ENCODE results near the gene STAC2. TPM values are rescaled to one million over a fixed set of nuclear protein-coding genes. Genes with fewer than 3 reads are reported as not detected.

The STAC2 gene
- total RNA-seq, 1 donor from 2014 or later, result not detected

GRCh38 chr17:39212841-39213480 is 12.8 kb downstream of the STAC2 start:
- intact Hi-C loops (cut with micrococcal nuclease), result no loop called here

DNA sequence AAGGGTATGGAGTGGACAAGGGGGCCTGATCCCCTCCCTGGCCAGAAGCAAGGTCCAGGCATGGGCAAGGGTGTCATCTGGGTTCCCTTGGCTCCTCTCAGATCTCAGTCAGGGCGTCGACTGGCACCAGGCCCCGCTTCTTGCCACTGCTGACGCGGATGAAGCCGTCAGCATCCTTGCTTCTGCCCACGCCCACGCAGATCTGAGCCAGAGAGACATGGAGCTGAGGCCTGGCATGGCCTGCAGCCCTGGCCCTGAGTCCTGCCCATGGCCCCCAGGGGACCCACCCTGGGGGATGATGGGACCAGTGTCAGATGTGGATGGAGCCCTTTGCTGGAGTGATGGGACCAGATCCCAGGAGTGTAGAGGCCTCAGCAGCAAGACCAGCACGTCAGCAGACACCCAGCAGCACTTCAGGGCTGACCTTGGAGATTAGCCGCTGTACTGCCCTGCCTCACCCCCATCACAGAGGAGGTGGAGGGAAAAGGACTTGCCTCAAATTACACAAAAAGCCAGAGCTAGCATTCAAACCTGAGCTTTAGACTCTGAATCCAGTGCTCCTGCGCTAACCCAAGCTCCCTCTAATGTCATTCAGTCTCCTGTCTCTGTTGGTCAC is 13.4 kb downstream of the STAC2 start:
- intact Hi-C loops (cut with micrococcal nuclease), result no loop called here

DNA sequence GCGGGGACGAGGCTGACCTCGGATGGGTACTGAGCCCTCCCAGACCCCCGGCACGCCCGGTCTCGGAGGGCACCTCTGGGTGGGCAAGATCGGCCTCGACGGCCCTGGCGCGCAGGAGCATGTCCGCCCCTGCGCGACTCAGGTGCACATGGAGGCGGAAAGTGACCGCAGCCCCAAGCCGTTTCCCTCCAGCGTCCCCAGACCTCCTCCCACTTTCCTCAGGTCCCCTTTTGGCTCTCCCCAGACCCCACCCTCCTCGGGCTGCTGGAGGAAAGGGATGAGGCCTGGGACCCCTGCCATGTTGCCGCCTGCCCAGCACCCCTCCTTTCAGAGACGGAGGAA is 15.7 kb downstream of the STAC2 start:
- intact Hi-C loops (cut with micrococcal nuclease), result no loop called here

- intact Hi-C loops (cut with micrococcal nuclease), result loop anchor here (1.0 kb wide), 1 partner anchor 9 kb away; the partner anchor contains the start of gene RPL19
Measured at GRCh38 chr17:39209317-39210092, 16.2 kb downstream of the STAC2 start.

- intact Hi-C loops (cut with micrococcal nuclease), result loop anchor here (1.0 kb wide), 1 partner anchor 9 kb away; the partner anchor contains the start of gene RPL19
Measured at GRCh38 chr17:39208893-39209292, 16.9 kb downstream of the STAC2 start.

DNA sequence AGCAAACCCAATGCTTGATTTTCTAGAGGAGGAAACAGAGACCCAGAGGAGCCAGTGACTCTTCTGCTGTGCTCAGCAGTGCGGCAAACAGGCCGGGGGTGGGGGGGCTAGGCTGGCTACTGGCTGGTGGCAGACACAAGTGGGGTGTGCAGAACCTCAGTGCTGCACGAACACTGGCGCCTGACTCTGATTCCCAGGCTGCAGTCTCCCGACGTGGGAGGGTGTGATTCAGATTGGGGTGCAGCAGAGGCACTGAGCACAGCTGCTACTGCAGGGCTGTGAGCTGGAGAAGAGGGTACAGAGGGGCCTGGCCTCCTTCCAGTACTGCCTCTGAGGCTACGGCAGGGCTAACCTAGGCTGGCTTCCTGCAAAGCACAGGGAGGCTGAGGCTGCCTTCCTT is 17.6 kb downstream of the STAC2 start:
- intact Hi-C loops (cut with micrococcal nuclease), result no loop called here

GRCh38 chr17:39205112-39205526 is 20.6 kb downstream of the STAC2 start:
- intact Hi-C loops (cut with micrococcal nuclease), result no loop called here

GRCh38 chr17:39204245-39204644 is 21.5 kb downstream of the STAC2 start:
- intact Hi-C loops (cut with micrococcal nuclease), result no loop called here

DNA sequence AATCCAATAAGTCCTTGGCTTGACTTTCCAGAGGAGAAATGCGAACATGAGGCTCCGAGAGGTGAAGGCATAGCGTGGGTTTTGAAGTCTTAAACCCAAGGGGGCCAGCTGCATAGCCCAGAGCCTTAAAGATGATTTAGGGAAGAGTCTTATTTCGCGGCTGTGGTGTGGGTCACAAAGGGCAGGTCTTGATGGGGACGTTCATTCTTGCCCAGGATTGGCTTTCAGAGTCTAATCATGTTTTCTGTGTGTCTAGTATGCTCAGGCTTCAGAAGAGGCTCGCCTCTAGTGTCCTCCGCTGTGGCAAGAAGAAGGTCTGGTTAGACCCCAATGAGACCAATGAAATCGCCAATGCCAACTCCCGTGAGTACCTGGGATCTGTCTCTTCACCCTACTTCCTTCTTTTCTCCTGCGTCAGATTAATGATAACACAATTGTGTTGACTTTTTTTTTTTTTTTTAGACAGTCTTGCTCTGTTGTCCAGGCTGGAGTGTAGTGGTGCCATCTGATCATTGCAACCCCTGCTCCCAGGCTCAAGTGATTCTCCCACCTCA is 24.7 kb downstream of the STAC2 start:
- intact Hi-C loops (cut with micrococcal nuclease), result loop anchor here (1.0 to 2.0 kb wide), 5 partner anchors 8 to 896 kb away; partner anchors contain the start of genes FBXL20 and RPL23

GRCh38 chr17:39200070-39200879 is 25.5 kb downstream of the STAC2 start, which contains the start of gene RPL19:
RPL19 (plus strand) TSS chr17:39200283; CDS start chr17:39200345, 62 bp downstream.
- intact Hi-C loops (cut with micrococcal nuclease), result loop anchor here (1.0 to 2.0 kb wide), 5 partner anchors 9 to 897 kb away; partner anchors contain the start of genes FBXL20 and RPL23

- intact Hi-C loops (cut with micrococcal nuclease), result loop anchor here (1.0 to 5.0 kb wide), 7 partner anchors 10 to 897 kb away; partner anchors contain the start of genes CDK12, FBXL20 and RPL23
Measured at GRCh38 chr17:39199820-39200069, 26.0 kb downstream of the STAC2 start.

- intact Hi-C loops (cut with micrococcal nuclease), result loop anchor here (5.0 kb wide), 1 partner anchor 264 kb away; the partner anchor contains the start of gene CDK12
Measured at GRCh38 chr17:39198186-39198566, 27.6 kb downstream of the STAC2 start.

DNA sequence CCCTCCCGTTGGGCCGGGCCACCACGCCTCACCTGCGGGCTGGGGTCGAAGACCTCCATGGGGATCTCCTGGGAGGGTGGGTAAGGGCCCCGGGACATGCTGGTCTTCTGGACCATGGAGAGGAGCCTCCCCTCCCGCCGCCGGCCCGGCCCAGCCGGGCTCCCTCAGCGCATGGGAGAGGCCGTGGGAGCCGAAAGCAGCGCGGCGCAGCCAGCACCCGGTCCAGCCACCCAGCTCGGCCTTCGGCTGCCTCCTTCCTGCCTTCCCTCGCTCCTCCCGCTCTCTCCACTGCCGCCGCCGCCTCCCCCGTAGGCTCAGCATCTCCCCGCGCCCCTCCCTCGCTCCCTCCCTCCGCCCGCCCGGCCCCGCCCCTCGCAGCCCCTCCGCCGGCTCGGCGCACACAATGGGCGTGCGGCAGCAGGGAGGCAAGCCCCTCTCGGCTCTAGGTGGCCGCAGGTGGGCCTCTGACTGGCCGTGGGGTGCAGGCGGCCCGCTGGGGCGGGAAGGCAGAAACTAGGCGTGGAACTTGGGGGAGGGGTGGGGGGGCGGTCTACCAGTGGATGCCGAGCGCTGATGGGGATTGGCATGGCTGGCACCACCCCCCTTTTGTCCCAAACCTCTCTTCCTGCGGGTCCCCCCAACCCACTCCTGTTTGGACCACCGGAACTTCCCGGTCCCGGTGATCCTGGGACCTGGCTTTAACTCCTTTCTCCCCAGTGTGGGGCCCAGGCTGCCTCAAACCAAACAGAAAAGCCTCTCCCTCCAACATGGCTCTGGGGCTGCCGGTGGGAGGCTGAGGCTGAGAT is 28.2 kb downstream of the STAC2 start, which contains the start of gene CACNB1:
TSS of gene CACNB1 (minus strand) at position 290 of the 806 bp plus-strand sequence. CDS start at position 116, 174 bp downstream.
- intact Hi-C loops (cut with micrococcal nuclease), result loop anchor here (5.0 kb wide), 1 partner anchor 265 kb away; the partner anchor contains the start of gene CDK12

GRCh38 chr17:39196808-39197291 is 28.9 kb downstream of the STAC2 start:
- intact Hi-C loops (cut with micrococcal nuclease), result loop anchor here (5.0 kb wide), 1 partner anchor 265 kb away; the partner anchor contains the start of gene CDK12

GRCh38 chr17:39196241-39196807 is 29.4 kb downstream of the STAC2 start:
- intact Hi-C loops (cut with micrococcal nuclease), result loop anchor here (5.0 kb wide), 1 partner anchor 266 kb away; the partner anchor contains the start of gene CDK12

DNA sequence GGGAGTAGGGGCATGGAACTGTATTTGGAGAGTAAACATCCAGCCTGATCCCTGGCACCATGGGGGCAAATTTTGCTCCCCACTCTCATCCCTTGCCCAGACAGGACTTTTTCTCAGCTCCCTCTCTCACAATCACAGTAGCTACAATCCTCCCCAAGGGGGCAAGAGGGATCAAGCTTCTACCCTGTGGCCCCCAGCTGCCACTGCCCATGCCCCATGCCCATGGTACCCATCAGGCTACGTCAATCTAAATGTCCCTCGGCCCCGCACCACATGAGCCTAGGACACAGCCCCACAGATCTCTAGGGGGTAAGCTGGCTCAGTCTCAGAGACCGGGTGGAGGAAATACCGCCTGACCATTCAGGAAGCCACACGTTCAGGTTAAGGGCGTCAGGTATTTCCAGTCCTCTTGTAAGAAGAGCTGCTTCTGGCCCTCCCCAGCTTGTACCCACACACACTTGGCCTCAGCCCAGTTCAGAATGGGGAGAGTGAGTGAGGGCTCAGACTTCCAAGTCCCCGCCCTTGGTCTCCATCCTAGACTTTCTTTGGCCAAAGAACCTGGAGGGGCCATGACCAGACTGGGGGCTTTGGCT is 30.1 kb downstream of the STAC2 start:
- intact Hi-C loops (cut with micrococcal nuclease), result loop anchor here (5.0 kb wide), 1 partner anchor 267 kb away; the partner anchor contains the start of gene CDK12

DNA sequence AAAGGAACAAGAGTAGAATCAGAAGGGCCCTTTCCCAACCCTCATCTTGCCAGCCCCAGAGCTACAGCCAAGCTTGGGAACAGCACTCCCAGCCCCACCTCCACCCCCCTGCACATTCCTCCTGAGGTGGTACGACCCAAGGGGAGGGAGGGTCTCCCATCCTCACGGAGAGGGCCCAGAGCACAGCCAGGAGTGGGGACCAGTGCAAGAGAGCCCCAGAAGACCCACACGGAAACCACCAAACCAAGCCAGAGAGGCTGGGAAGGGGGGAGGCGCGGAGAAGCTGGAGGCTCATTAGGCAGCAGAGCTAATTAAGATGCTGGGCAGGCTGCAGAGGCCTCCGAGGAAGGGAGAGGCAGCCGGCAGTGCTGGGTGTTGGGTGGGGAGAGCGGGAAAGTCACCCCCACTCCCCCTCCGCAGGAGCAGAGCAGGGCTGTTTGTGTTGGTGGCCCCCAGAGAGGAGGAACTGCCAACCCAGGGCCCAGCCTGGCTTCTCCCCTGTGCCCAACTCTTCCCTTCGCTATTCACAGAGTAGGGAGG is 30.7 kb downstream of the STAC2 start:
- intact Hi-C loops (cut with micrococcal nuclease), result loop anchor here (5.0 kb wide), 1 partner anchor 267 kb away; the partner anchor contains the start of gene CDK12

Measured in T-helper 1 cell treated with Interleukin-12 subunit alpha and Interleukin-12 subunit beta and Interleukin-4 antibody, amounts not matched to agents 30 ng/mL and 1 ng/mL, for 36 hours (primary cell).